HPDE6-E6E7 (cell line): ENCODE measurements around the gene KY.

Source experiments
- DNase-seq: peaks from one replicate; pipeline ENCODE4 v3.0.0; 2011; ENCODE audit warnings: missing footprints; ENCODE audit errors: extremely low spot score

Gene KY

GRCh38 chr3:134619884-134620445 lies 30.9 kb downstream of the KY start:
- no peak for DNase-seq

- no peak for DNase-seq
Observed at GRCh38 chr3:134619301-134619615, 31.6 kb downstream of the KY start.

- DNase-seq: no peak
Observed at GRCh38 chr3:134618478-134619300, 32.1 kb downstream of the KY start.

- DNase-seq: no peak
Observed at GRCh38 chr3:134617608-134618477, 33.0 kb downstream of the KY start.

GRCh38 chr3:134615743-134616142 lies 35.1 kb downstream of the KY start:
- DNase-seq: no peak

- DNase-seq: no peak
Observed at GRCh38 chr3:134614955-134615354, 35.9 kb downstream of the KY start.

GRCh38 chr3:134613006-134613520 lies 37.8 kb downstream of the KY start:
- no peak for DNase-seq

GRCh38 chr3:134611516-134611915 lies 39.3 kb downstream of the KY start:
- no peak for DNase-seq

GRCh38 chr3:134610432-134611385 lies 40.1 kb downstream of the KY start:
- no peak for DNase-seq

GRCh38 chr3:134609821-134610431 lies 40.9 kb downstream of the KY start:
- DNase-seq: no peak

GRCh38 chr3:134608771-134609435 lies 41.9 kb downstream of the KY start:
- DNase-seq: no peak

GRCh38 chr3:134608023-134608770 lies 42.6 kb downstream of the KY start:
- no peak for DNase-seq

- no peak for DNase-seq
Observed at GRCh38 chr3:134607054-134608022, 43.5 kb downstream of the KY start.

GRCh38 chr3:134606033-134607025 lies 44.5 kb downstream of the KY start:
- DNase-seq: no peak

GRCh38 chr3:134605556-134605955 lies 45.3 kb downstream of the KY start:
- no peak for DNase-seq

GRCh38 chr3:134603956-134604355 lies 46.9 kb downstream of the KY start:
- no peak for DNase-seq

GRCh38 chr3:134603480-134603879 lies 47.3 kb downstream of the KY start:
- no peak for DNase-seq
